SK-N-SH treated with all-trans-retinoic acid at 6 μM for 48 hours (cell line): ENCODE data around the gene KRTAP5-10.
"Not testable (repeated sequence)": the region's sequence is repeated elsewhere in the genome, so short reads cannot be mapped to it uniquely, and the experiment has no call there.

ENCODE experiments used
- ARNTL ChIP-seq: fragments of 450-650 bp; formaldehyde crosslinking; IDR thresholded peaks from 2 replicates; pipeline ENCODE4 v1.5.0; 2020; ENCODE audit warnings: low read depth, mild to moderate bottlenecking, moderate library complexity, borderline replicate concordance
- CREB5 ChIP-seq: fragments of 250-450 bp; sonication (Bioruptor Pico); IDR thresholded peaks from 2 replicates; pipeline ENCODE4 v1.5.1; 2020; ENCODE audit warnings: low read depth, mild to moderate bottlenecking, moderate library complexity
- CSDC2 ChIP-seq: fragments of 250-450 bp; sonication (Bioruptor Pico); IDR thresholded peaks from 2 replicates; pipeline ENCODE4 v1.5.0; 2020; ENCODE audit warnings: mild to moderate bottlenecking, moderate library complexity
- ESRRG ChIP-seq: fragments of 250-450 bp; sonication (Bioruptor Pico); IDR thresholded peaks from 2 replicates; pipeline ENCODE4 v1.6.1; 2021; ENCODE audit warnings: mild to moderate bottlenecking
- ISL1 ChIP-seq: fragments of 250-450 bp; sonication (Bioruptor Pico); IDR thresholded peaks from 2 replicates; pipeline ENCODE4 v2.1.2; 2022; ENCODE audit warnings: mild to moderate bottlenecking, moderate library complexity
- PATZ1 ChIP-seq: fragments of 250-450 bp; sonication (Bioruptor Pico); IDR thresholded peaks from 2 replicates; pipeline ENCODE4 v1.8.0; 2020; ENCODE audit warnings: mild to moderate bottlenecking, moderate library complexity, borderline replicate concordance
- POU6F1 ChIP-seq: fragments of 250-450 bp; sonication (Bioruptor Pico); IDR thresholded peaks from 2 replicates; pipeline ENCODE4 v1.8.0; 2021; ENCODE audit warnings: low read depth, mild to moderate bottlenecking, moderate library complexity, borderline replicate concordance
- RARB ChIP-seq: fragments of 250-450 bp; sonication (Bioruptor Pico); IDR thresholded peaks from 2 replicates; pipeline ENCODE4 v1.8.0; 2021; ENCODE audit warnings: mild to moderate bottlenecking, moderate library complexity
- SNAI2 ChIP-seq: fragments of 250-450 bp; sonication (Bioruptor Pico); IDR thresholded peaks from 2 replicates; pipeline ENCODE4 v1.5.0; 2020; ENCODE audit warnings: mild to moderate bottlenecking, moderate library complexity
- TOX ChIP-seq: fragments of 250-450 bp; sonication (Bioruptor Pico); IDR thresholded peaks from 2 replicates; pipeline ENCODE4 v1.8.0; 2021; ENCODE audit warnings: mild to moderate bottlenecking, moderate library complexity, borderline replicate concordance
- TSHZ2 ChIP-seq: fragments of 250-450 bp; sonication (Bioruptor Pico); IDR thresholded peaks from 2 replicates; pipeline ENCODE4 v1.5.0; 2020; ENCODE audit warnings: mild to moderate bottlenecking, moderate library complexity
- ZC3H10 ChIP-seq: fragments of 250-450 bp; sonication (Bioruptor Pico); IDR thresholded peaks from 2 replicates; pipeline ENCODE4 v1.5.1; 2021; ENCODE audit warnings: mild to moderate bottlenecking, moderate library complexity
- ZFP30 ChIP-seq: fragments of 450-650 bp; formaldehyde crosslinking; IDR thresholded peaks from 2 replicates; pipeline ENCODE4 v1.5.0; 2022; ENCODE audit warnings: mild to moderate bottlenecking, moderate library complexity

GRCh38 chr11:71588822-71589545 lies 23.6 kb downstream of the KRTAP5-10 start:
- TF ChIP-seq ZFP30 (CRISPR knock-in tag); POU6F1 (CRISPR knock-in tag); RARB (CRISPR knock-in tag); ARNTL (CRISPR knock-in tag); PATZ1; SNAI2 (CRISPR knock-in tag); TSHZ2 (CRISPR knock-in tag); ISL1 (CRISPR knock-in tag); ESRRG; CREB5 (CRISPR knock-in tag); CSDC2 (CRISPR knock-in tag); TOX (CRISPR knock-in tag); ZC3H10: not testable (repeated sequence)
